Measurements from ENCODE around the gene TMEM115.
A peak's percentile ranks its signal among the peaks of the same experiment; 100 is the strongest.

TMEM115 gene

GRCh38 chr3:50365080-50365841, 5.9 kb upstream of the TMEM115 start:
- H3K36me3 ChIP-seq (ENCODE audit: control insufficient read depth, insufficient read depth, low read length), result no peaks in the 10 kb centered on the region
- H3K27ac ChIP-seq (ENCODE audit: insufficient read depth, low read length, poor library complexity, severe bottlenecking), result peak overlapping the region; percentile 83
- peak overlapping the region; percentile 65 for H3K4me3 ChIP-seq (ENCODE audit: insufficient read depth, low read depth, low read length, poor library complexity, severe bottlenecking)
- peak; percentile 92 to 94 (median 93) for DNase-seq
- H3K27me3 ChIP-seq (replicated peaks; ENCODE audit: control insufficient read depth, insufficient read depth, low read length, poor library complexity, severe bottlenecking), result no peaks in the 10 kb centered on the region
- H3K9me3 ChIP-seq (ENCODE audit: control insufficient read depth, low read length), result no peaks in the 10 kb centered on the region
- H3K4me1 ChIP-seq (ENCODE audit: control insufficient read depth, insufficient read depth, low read length, poor library complexity, severe bottlenecking), result peaks cover 14% of the 10 kb centered on the region

DNA sequence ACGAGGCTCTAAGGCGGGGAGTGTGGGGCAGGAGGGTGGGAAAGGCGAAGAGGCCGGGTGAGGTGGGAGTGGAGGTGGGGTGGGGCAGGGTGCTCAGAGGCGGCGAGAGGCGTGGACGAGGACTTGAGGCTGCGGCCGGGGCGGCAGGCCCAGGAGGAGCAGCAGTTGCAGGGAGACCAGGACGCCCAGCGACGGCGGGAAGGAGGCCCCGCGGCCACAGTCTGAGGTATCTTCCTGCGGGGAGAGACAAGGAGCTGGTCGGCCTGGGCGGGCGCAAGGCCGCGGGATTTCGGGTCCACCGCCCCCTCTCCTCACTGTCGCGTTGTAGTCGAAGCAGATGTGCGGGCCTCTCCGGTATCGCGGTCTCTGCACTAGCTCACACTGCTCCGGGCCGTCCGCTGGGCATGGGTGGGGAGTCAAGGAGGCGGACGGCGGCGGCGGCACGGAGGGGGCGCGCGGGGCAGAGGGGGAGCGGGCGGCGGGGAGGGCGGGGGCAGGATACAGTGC, 5.3 kb upstream of the TMEM115 start:
- H3K27me3 ChIP-seq (replicated peaks; ENCODE audit: control insufficient read depth, insufficient read depth, low read length, poor library complexity, severe bottlenecking), result no peaks in the 10 kb centered on the region
- H3K9me3 ChIP-seq (ENCODE audit: control insufficient read depth, low read length), result no peaks in the 10 kb centered on the region
- DNase-seq, result no peak
- peaks cover 17% of the 10 kb centered on the region for H3K4me1 ChIP-seq (ENCODE audit: control insufficient read depth, insufficient read depth, low read length, poor library complexity, severe bottlenecking)
- H3K36me3 ChIP-seq (ENCODE audit: control insufficient read depth, insufficient read depth, low read length), result no peaks in the 10 kb centered on the region
- H3K27ac ChIP-seq (ENCODE audit: insufficient read depth, low read length, poor library complexity, severe bottlenecking), result no peak overlapping the region
- H3K4me3 ChIP-seq (ENCODE audit: insufficient read depth, low read depth, low read length, poor library complexity, severe bottlenecking), result peak overlapping the region; percentile 65

GRCh38 chr3:50359760-50360110, 414 bp upstream of the TMEM115 start:
- DNase-seq, result no peak
- Histone ChIP-seq H3K4me1 (ENCODE audit: control insufficient read depth, insufficient read depth, low read length, poor library complexity, severe bottlenecking) (peaks cover 35% of the 10 kb centered on the region), H3K9me3 (ENCODE audit: control insufficient read depth, low read length) (no peaks in the 10 kb centered on the region), H3K36me3 (ENCODE audit: control insufficient read depth, insufficient read depth, low read length) (peaks cover 19% of the 10 kb centered on the region), H3K4me3 (ENCODE audit: insufficient read depth, low read depth, low read length, poor library complexity, severe bottlenecking) (no peak overlapping the region), H3K27ac (ENCODE audit: insufficient read depth, low read length, poor library complexity, severe bottlenecking) (no peak overlapping the region), H3K27me3 (replicated peaks; ENCODE audit: control insufficient read depth, insufficient read depth, low read length, poor library complexity, severe bottlenecking) (no peaks in the 10 kb centered on the region)

- DNase-seq, result no peak
- no peaks in the 10 kb centered on the region for H3K27me3 ChIP-seq (replicated peaks; ENCODE audit: control insufficient read depth, insufficient read depth, low read length, poor library complexity, severe bottlenecking)
- peaks cover 35% of the 10 kb centered on the region for H3K4me1 ChIP-seq (ENCODE audit: control insufficient read depth, insufficient read depth, low read length, poor library complexity, severe bottlenecking)
- H3K4me3 ChIP-seq (ENCODE audit: insufficient read depth, low read depth, low read length, poor library complexity, severe bottlenecking), result peak overlapping the region; percentile 62
- peaks cover 32% of the 10 kb centered on the region for H3K36me3 ChIP-seq (ENCODE audit: control insufficient read depth, insufficient read depth, low read length)
- no peaks in the 10 kb centered on the region for H3K9me3 ChIP-seq (ENCODE audit: control insufficient read depth, low read length)
- peak overlapping the region; percentile 87 for H3K27ac ChIP-seq (ENCODE audit: insufficient read depth, low read length, poor library complexity, severe bottlenecking)
Observed at GRCh38 chr3:50358355-50358910, 888 bp downstream of the TMEM115 start.

DNA sequence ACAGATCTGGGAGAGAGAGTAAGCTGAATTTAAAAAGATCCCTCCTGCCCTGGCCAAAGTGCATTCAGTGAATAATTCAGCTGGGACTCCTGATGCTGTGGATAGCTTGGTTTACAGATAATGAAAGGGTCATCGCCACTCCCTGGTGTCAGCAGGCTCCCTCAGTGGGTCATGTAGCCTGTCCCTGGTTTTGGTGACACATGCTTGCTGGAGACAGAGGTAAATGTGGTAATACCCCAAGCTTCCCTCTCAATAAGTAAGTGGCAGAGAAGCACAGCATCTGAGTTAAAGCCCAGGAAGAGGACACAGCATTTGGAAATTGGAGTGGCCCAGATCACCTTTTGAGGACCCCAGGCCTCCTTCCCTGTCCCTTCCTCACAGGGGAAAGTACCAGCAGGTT, 1.8 kb downstream of the TMEM115 start:
- peak overlapping the region; percentile 6 for H3K4me3 ChIP-seq (ENCODE audit: insufficient read depth, low read depth, low read length, poor library complexity, severe bottlenecking)
- no peaks in the 10 kb centered on the region for H3K9me3 ChIP-seq (ENCODE audit: control insufficient read depth, low read length)
- peaks cover 35% of the 10 kb centered on the region for H3K4me1 ChIP-seq (ENCODE audit: control insufficient read depth, insufficient read depth, low read length, poor library complexity, severe bottlenecking)
- H3K27ac ChIP-seq (ENCODE audit: insufficient read depth, low read length, poor library complexity, severe bottlenecking), result peak overlapping the region; percentile 87
- no peaks in the 10 kb centered on the region for H3K27me3 ChIP-seq (replicated peaks; ENCODE audit: control insufficient read depth, insufficient read depth, low read length, poor library complexity, severe bottlenecking)
- no peak for DNase-seq
- peaks cover 40% of the 10 kb centered on the region for H3K36me3 ChIP-seq (ENCODE audit: control insufficient read depth, insufficient read depth, low read length)

DNA sequence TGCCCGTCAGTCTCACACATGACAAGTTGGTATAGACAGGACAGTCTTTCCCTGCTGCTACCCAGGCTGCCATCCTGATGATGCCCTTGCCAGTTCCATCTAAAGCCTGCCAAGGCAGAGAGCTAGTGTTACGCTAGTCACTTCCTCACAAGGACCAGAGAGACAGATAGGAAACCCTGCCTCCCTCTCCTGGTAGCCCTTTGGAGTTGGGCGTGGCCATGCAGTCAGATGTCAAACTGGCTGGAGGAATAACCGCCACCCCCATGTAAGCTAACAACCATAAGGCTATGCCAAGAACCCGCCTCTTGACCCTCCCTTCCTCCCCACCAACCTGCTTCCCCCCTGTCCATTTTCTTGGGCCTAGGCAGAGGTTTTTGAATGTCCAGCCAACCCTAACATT, 2.8 kb downstream of the TMEM115 start:
- peaks cover 39% of the 10 kb centered on the region for H3K4me1 ChIP-seq (ENCODE audit: control insufficient read depth, insufficient read depth, low read length, poor library complexity, severe bottlenecking)
- no peak overlapping the region for H3K4me3 ChIP-seq (ENCODE audit: insufficient read depth, low read depth, low read length, poor library complexity, severe bottlenecking)
- H3K27ac ChIP-seq (ENCODE audit: insufficient read depth, low read length, poor library complexity, severe bottlenecking), result no peak overlapping the region
- no peaks in the 10 kb centered on the region for H3K9me3 ChIP-seq (ENCODE audit: control insufficient read depth, low read length)
- H3K27me3 ChIP-seq (replicated peaks; ENCODE audit: control insufficient read depth, insufficient read depth, low read length, poor library complexity, severe bottlenecking), result no peaks in the 10 kb centered on the region
- no peak for DNase-seq
- peaks cover 40% of the 10 kb centered on the region for H3K36me3 ChIP-seq (ENCODE audit: control insufficient read depth, insufficient read depth, low read length)

GRCh38 chr3:50355829-50356552, 3.3 kb downstream of the TMEM115 start:
- peaks cover 44% of the 10 kb centered on the region for H3K4me1 ChIP-seq (ENCODE audit: control insufficient read depth, insufficient read depth, low read length, poor library complexity, severe bottlenecking)
- H3K36me3 ChIP-seq (ENCODE audit: control insufficient read depth, insufficient read depth, low read length), result peaks cover 40% of the 10 kb centered on the region

GRCh38 chr3:50354850-50355249, 4.5 kb downstream of the TMEM115 start:
- Histone ChIP-seq H3K4me3 (ENCODE audit: insufficient read depth, low read depth, low read length, poor library complexity, severe bottlenecking) (no peak overlapping the region), H3K27ac (ENCODE audit: insufficient read depth, low read length, poor library complexity, severe bottlenecking) (no peak overlapping the region), H3K9me3 (ENCODE audit: control insufficient read depth, low read length) (no peaks in the 10 kb centered on the region), H3K27me3 (replicated peaks; ENCODE audit: control insufficient read depth, insufficient read depth, low read length, poor library complexity, severe bottlenecking) (no peaks in the 10 kb centered on the region), H3K4me1 (ENCODE audit: control insufficient read depth, insufficient read depth, low read length, poor library complexity, severe bottlenecking) (peaks cover 50% of the 10 kb centered on the region), H3K36me3 (ENCODE audit: control insufficient read depth, insufficient read depth, low read length) (peaks cover 40% of the 10 kb centered on the region)
- no peak for DNase-seq

More at GRCh38 chr3:50355829-50356552, 3.3 kb downstream of the TMEM115 start:
- Histone ChIP-seq H3K4me3 (ENCODE audit: insufficient read depth, low read depth, low read length, poor library complexity, severe bottlenecking) (no peak overlapping the region), H3K27me3 (replicated peaks; ENCODE audit: control insufficient read depth, insufficient read depth, low read length, poor library complexity, severe bottlenecking) (no peaks in the 10 kb centered on the region), H3K9me3 (ENCODE audit: control insufficient read depth, low read length) (no peaks in the 10 kb centered on the region), H3K27ac (ENCODE audit: insufficient read depth, low read length, poor library complexity, severe bottlenecking) (peak overlapping the region; percentile 10)
- no peak for DNase-seq

DNA sequence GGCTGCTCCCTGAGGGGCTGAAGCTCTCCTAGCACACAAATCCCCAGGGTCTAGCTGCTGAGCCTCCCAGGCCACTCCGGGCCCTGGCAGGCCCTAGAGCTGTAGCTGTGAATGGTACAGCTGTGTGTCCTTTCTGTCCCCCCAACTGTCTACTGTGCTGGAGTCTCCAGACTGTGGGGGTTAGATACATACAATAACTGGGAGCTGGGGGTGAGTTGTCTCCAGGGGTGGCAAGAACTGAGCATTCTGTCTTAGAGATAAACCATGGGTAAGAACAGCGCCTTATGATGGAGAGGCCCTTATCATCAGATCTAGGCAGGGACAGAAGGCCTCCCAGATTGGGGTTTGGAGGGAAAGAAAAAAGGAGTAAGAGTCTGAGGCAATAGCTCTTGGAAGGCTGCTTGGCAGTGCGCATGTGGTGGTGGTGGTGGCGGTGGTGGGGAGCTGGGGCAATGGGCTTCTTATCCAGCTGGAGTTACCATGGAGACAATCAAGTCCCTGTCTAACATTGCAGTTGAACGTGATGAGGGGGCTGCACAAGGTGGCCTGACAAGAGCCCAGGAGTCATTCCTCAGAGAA, 5.0 kb downstream of the TMEM115 start:
- Histone ChIP-seq H3K4me3 (ENCODE audit: insufficient read depth, low read depth, low read length, poor library complexity, severe bottlenecking) (no peak overlapping the region), H3K9me3 (ENCODE audit: control insufficient read depth, low read length) (no peaks in the 10 kb centered on the region), H3K27me3 (replicated peaks; ENCODE audit: control insufficient read depth, insufficient read depth, low read length, poor library complexity, severe bottlenecking) (no peaks in the 10 kb centered on the region), H3K4me1 (ENCODE audit: control insufficient read depth, insufficient read depth, low read length, poor library complexity, severe bottlenecking) (peaks cover 53% of the 10 kb centered on the region), H3K36me3 (ENCODE audit: control insufficient read depth, insufficient read depth, low read length) (peaks cover 41% of the 10 kb centered on the region), H3K27ac (ENCODE audit: insufficient read depth, low read length, poor library complexity, severe bottlenecking) (no peak overlapping the region)
- DNase-seq, result no peak
